SK-N-SH (cell line): ENCODE measurements around the gene EEFSEC. TPM values are rescaled to one million over a fixed set of nuclear protein-coding genes. Genes with fewer than 3 reads are reported as not detected.

ENCODE experiments used
- CTCF ChIA-PET: fragments of 300-600, 350-600 bp; formaldehyde crosslinking; extraction: SDS; loops from one replicate; lab custom pipeline; 2021; lab: Yijun Ruan, JAX
- POLR2A ChIA-PET: fragments of 350-600 bp; sonication (Branson Sonifier 250); formaldehyde crosslinking; extraction: SDS; loops from one replicate; lab custom pipeline; 2020; ENCODE audit warnings: antibody characterized with exemption, inconsistent platforms; lab: Yijun Ruan, JAX
- DNase-seq: peaks from one replicate; pipeline ENCODE4 v3.0.0; 2012
- H2AFZ ChIP-seq: fragments of 200-600 bp; sonication (generic); 2 replicates; pipeline ENCODE4 v1.8.1; 2016; ENCODE audit warnings: antibody characterized with exemption, mild to moderate bottlenecking, low read depth
- H3F3A ChIP-seq: fragments of 200-600 bp; sonication (generic); replicated peaks from 2 replicates; pipeline ENCODE3; 2016; ENCODE audit warnings: antibody characterized with exemption, mild to moderate bottlenecking; ENCODE audit not compliant: insufficient read depth
- H3K27ac ChIP-seq, 2 experiments: fragments of 200-500 bp in 1 of 2; fragments of 200-600 bp in 1 of 2; sonication (Bioruptor generic) in 1 of 2; sonication (generic), shearing (Covaris generic) in 1 of 2; 2 replicates each; pipeline versions ENCODE4 v1.5.1 to v1.6.1; 2014 to 2016; ENCODE audit warnings: low read depth in 2 of 2, inconsistent platforms in 1 of 2, low read length in 1 of 2, mild to moderate bottlenecking in 1 of 2, mixed read lengths in 1 of 2
- H3K27me3 ChIP-seq: fragments of 200-600 bp; sonication (generic), shearing (Covaris generic); 2 replicates; pipeline ENCODE4 v1.6.1; 2016; ENCODE audit warnings: mixed run types; ENCODE audit not compliant: insufficient read depth
- H3K36me3 ChIP-seq, 2 experiments: fragments of 200-500 bp in 1 of 2; fragments of 200-600 bp in 1 of 2; sonication (Bioruptor generic) in 1 of 2; sonication (generic) in 1 of 2; replicated peaks in 1 of 2; 2 replicates each; pipeline versions ENCODE3 to v1.5.1; 2014 to 2016; ENCODE audit warnings: low read length in 1 of 2, mild to moderate bottlenecking in 1 of 2; ENCODE audit not compliant: insufficient read depth in 2 of 2, control insufficient read depth in 1 of 2
- H3K4me1 ChIP-seq, 2 experiments: fragments of 200-500 bp in 1 of 2; fragments of 200-600 bp in 1 of 2; sonication (Bioruptor generic) in 1 of 2; sonication (generic), shearing (Covaris generic) in 1 of 2; 2 replicates each; pipeline versions ENCODE4 v1.5.1 to v1.6.1; 2014 to 2016; ENCODE audit warnings: low read depth in 1 of 2, low read length in 1 of 2, mixed run types in 1 of 2; ENCODE audit not compliant: insufficient read depth in 2 of 2, control insufficient read depth in 1 of 2
- H3K4me2 ChIP-seq: fragments of 200-600 bp; sonication (generic), shearing (Covaris generic); 2 replicates; pipeline ENCODE4 v1.6.1; 2017; ENCODE audit warnings: mixed run types
- H3K4me3 ChIP-seq, 2 experiments: fragments of 200-500 bp in 1 of 2; fragments of 200-600 bp in 1 of 2; sonication (Bioruptor generic) in 1 of 2; sonication (generic), shearing (Covaris generic) in 1 of 2; 2 replicates each; pipeline versions ENCODE4 v1.5.1 to v1.8.1; 2014 to 2016; ENCODE audit warnings: low read depth in 2 of 2, inconsistent platforms in 1 of 2, low read length in 1 of 2, mild to moderate bottlenecking in 1 of 2, mixed read lengths in 1 of 2, moderate library complexity in 1 of 2
- H3K79me2 ChIP-seq: fragments of 200-600 bp; sonication (generic); 2 replicates; pipeline ENCODE4 v1.8.1; 2017; ENCODE audit warnings: mild to moderate bottlenecking; ENCODE audit not compliant: insufficient read depth
- H3K9ac ChIP-seq: fragments of 200-600 bp; sonication (generic); 2 replicates; pipeline ENCODE4 v1.6.1; 2017; ENCODE audit warnings: mixed run types
- H3K9me2 ChIP-seq: fragments of 200-600 bp; sonication (generic); 2 replicates; pipeline ENCODE4 v1.6.1; 2017; ENCODE audit warnings: mixed run types
- H3K9me3 ChIP-seq: fragments of 200-600 bp; sonication (generic); 2 replicates; pipeline ENCODE4 v1.6.1; 2017; ENCODE audit warnings: mixed run types, mild to moderate bottlenecking, moderate library complexity
- H4K20me1 ChIP-seq: fragments of 200-600 bp; sonication (generic); 2 replicates; pipeline ENCODE4 v1.6.1; 2017; ENCODE audit warnings: mild to moderate bottlenecking, mixed run types; ENCODE audit not compliant: insufficient read depth
- FOXJ3 ChIP-seq: sonication (generic); formaldehyde crosslinking; IDR thresholded peaks from 2 replicates; pipeline ENCODE4 v1.5.1; 2020; ENCODE audit warnings: mild to moderate bottlenecking, missing genetic modification reagents
- FOXM1 ChIP-seq: IDR thresholded peaks from 2 replicates; pipeline ENCODE4 v1.4.0; 2012; ENCODE audit warnings: low read depth, mild to moderate bottlenecking
- JUND ChIP-seq: IDR thresholded peaks from 2 replicates; pipeline ENCODE4 v1.4.0; 2012
- MEF2A ChIP-seq: IDR thresholded peaks from 2 replicates; pipeline ENCODE4 v1.4.0; 2012; ENCODE audit warnings: low read depth, borderline replicate concordance
- MXI1 ChIP-seq: IDR thresholded peaks from 2 replicates; pipeline ENCODE4 v1.6.1; 2012; ENCODE audit warnings: mild to moderate bottlenecking, low read depth, low read length, improper control_type of control experiment
- NFIC ChIP-seq: IDR thresholded peaks from 2 replicates; pipeline ENCODE4 v1.4.0; 2012; ENCODE audit warnings: borderline replicate concordance
- RCOR1 ChIP-seq: fragments of 150-350 bp; IDR thresholded peaks from 2 replicates; pipeline ENCODE4 v1.6.1; 2017; ENCODE audit warnings: antibody characterized with exemption, low read length
- RXRA ChIP-seq: IDR thresholded peaks from 2 replicates; pipeline ENCODE4 v1.4.0; 2012; ENCODE audit warnings: low read depth, mild to moderate bottlenecking, borderline replicate concordance
- TEAD4 ChIP-seq: IDR thresholded peaks from 2 replicates; pipeline ENCODE4 v1.4.0; 2012; ENCODE audit warnings: mild to moderate bottlenecking, borderline replicate concordance; ENCODE audit not compliant: insufficient read depth
- YY1 ChIP-seq: IDR thresholded peaks from 2 replicates; pipeline ENCODE4 v1.4.0; 2012; ENCODE audit warnings: low read depth, mild to moderate bottlenecking
- WGBS: methylation state at CpG from one replicate; pipeline ENCODE4 v1.1.6; 2017; ENCODE audit warnings: low lambda C conversion rate; 5-methylcytosine and 5-hydroxymethylcytosine counted together
- polyA plus RNA-seq, 3 experiments: library from polyadenylated mRNA; depleted of rRNA; stranded (reverse); fragments of >200 nt; gene quantifications; 2 replicates each; pipeline ENCODE4 v1.2.3, GENCODE V29; 2012
- TF ChIP-seq, protein P1 (sequence below): IDR thresholded peaks from 2 replicates; pipeline ENCODE4 v1.4.0; 2012; ENCODE audit warnings: low read depth, borderline replicate concordance
- TF ChIP-seq, protein P2 (sequence below): fragments of 200-600 bp; sonication (generic); IDR thresholded peaks from 2 replicates; pipeline ENCODE4 v1.6.1; 2017; ENCODE audit warnings: antibody characterized with exemption, mild to moderate bottlenecking, moderate library complexity
- TF ChIP-seq, protein P3 (sequence below): IDR thresholded peaks from 2 replicates; pipeline ENCODE4 v1.4.0; 2012; ENCODE audit warnings: low read depth, borderline replicate concordance

The EEFSEC gene
- polyA plus RNA-seq, 1 of the 3 experiments (the other 2 are of a cell fraction): 12.4 TPM

- TF ChIP-seq MXI1: no peak
- TF ChIP-seq FOXM1: no peak
- TF ChIP-seq RCOR1: no peak
- TF ChIP-seq, protein P1, sequence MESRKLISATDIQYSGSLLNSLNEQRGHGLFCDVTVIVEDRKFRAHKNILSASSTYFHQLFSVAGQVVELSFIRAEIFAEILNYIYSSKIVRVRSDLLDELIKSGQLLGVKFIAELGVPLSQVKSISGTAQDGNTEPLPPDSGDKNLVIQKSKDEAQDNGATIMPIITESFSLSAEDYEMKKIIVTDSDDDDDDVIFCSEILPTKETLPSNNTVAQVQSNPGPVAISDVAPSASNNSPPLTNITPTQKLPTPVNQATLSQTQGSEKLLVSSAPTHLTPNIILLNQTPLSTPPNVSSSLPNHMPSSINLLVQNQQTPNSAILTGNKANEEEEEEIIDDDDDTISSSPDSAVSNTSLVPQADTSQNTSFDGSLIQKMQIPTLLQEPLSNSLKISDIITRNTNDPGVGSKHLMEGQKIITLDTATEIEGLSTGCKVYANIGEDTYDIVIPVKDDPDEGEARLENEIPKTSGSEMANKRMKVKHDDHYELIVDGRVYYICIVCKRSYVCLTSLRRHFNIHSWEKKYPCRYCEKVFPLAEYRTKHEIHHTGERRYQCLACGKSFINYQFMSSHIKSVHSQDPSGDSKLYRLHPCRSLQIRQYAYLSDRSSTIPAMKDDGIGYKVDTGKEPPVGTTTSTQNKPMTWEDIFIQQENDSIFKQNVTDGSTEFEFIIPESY: no peak
- TF ChIP-seq FOXJ3 (CRISPR knock-in tag): no peak
- TF ChIP-seq, protein P2, sequence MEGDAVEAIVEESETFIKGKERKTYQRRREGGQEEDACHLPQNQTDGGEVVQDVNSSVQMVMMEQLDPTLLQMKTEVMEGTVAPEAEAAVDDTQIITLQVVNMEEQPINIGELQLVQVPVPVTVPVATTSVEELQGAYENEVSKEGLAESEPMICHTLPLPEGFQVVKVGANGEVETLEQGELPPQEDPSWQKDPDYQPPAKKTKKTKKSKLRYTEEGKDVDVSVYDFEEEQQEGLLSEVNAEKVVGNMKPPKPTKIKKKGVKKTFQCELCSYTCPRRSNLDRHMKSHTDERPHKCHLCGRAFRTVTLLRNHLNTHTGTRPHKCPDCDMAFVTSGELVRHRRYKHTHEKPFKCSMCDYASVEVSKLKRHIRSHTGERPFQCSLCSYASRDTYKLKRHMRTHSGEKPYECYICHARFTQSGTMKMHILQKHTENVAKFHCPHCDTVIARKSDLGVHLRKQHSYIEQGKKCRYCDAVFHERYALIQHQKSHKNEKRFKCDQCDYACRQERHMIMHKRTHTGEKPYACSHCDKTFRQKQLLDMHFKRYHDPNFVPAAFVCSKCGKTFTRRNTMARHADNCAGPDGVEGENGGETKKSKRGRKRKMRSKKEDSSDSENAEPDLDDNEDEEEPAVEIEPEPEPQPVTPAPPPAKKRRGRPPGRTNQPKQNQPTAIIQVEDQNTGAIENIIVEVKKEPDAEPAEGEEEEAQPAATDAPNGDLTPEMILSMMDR: no peak
- no peak for TF ChIP-seq TEAD4
- TF ChIP-seq YY1: no peak
- no peak for TF ChIP-seq NFIC
- Histone ChIP-seq H3K9me2 (no peaks in the 10 kb centered on the region), H3K4me3 (no peak overlapping the region), H2AFZ (no peak overlapping the region), H3K79me2 (no peaks in the 10 kb centered on the region), H3K9ac (no peak overlapping the region), H3K4me1 (peaks cover 0 to 70% of the 10 kb centered on the region in 2 experiments; a peak in 2 of 4 replicates), H3K4me2 (no peak overlapping the region), H3K27me3 (no peaks in the 10 kb centered on the region), H3K9me3 (no peaks in the 10 kb centered on the region), H3K36me3 (no peaks in the 10 kb centered on the region), H3F3A (no peaks in the 10 kb centered on the region), H3K27ac (peak overlapping the region in 1 of 2 experiments; percentile 24; a peak in 1 of 4 replicates), H4K20me1 (no peaks in the 10 kb centered on the region)
- peak; percentile 68 for DNase-seq
- ChIA-PET POLR2A (interaction anchor here (0.8 to 2.7 kb wide), 8 partner anchors 8 to 54 kb away, joined by 3 to 11 read pairs (median 3); no protein-coding TSS in a partner anchor), CTCF (interaction anchor here (1.0 to 11.3 kb wide), 6 partner anchors 8 to 260 kb away, joined by 3 to 177 read pairs (median 4); no protein-coding TSS in a partner anchor)
- WGBS: 85% methylated on average over 6 of the region's 10 CpGs
Measured at GRCh38 chr3:128430301-128430700, 277.0 kb downstream of the EEFSEC start.

DNA sequence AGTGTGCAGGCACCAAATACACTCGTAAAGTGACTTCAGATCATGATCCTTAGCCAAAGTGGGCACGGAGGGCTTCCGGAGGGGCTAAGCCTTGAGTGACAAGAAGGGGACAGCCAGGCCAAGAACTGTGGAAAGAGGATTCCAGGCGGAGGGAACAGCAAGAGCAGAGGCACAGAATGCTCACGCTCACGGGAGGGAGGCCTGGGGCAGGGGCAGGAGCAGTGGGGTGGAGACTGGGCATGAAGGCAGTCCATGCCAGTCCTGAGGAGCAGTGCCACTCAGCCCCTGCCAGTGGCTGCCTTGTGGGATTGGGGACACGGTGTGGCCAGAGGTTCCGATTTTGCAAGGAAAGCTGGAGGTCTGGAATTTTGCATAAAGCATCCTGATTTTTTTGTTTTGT is 277.4 kb downstream of the EEFSEC start:
- Histone ChIP-seq H3K4me3 (no peak overlapping the region), H3K36me3 (no peaks in the 10 kb centered on the region), H2AFZ (no peak overlapping the region), H3K4me1 (peaks cover 0 to 70% of the 10 kb centered on the region in 2 experiments; a peak in 2 of 4 replicates), H3K27ac (peak overlapping the region in 1 of 2 experiments; percentile 24; a peak in 1 of 4 replicates), H4K20me1 (no peaks in the 10 kb centered on the region), H3K27me3 (no peaks in the 10 kb centered on the region), H3K9me3 (no peaks in the 10 kb centered on the region), H3K9me2 (no peaks in the 10 kb centered on the region), H3K9ac (no peak overlapping the region), H3K79me2 (no peaks in the 10 kb centered on the region)
- no peak for DNase-seq
- ChIA-PET CTCF (interaction anchor here (1.0 to 11.3 kb wide), 6 partner anchors 8 to 260 kb away, joined by 3 to 177 read pairs (median 4); no protein-coding TSS in a partner anchor), POLR2A (interaction anchor here (0.8 to 2.7 kb wide), 7 partner anchors 8 to 54 kb away, joined by 3 to 11 read pairs (median 3); no protein-coding TSS in a partner anchor)
- WGBS: 71% methylated on average over 6 of the region's 8 CpGs
- TF ChIP-seq, protein P3, sequence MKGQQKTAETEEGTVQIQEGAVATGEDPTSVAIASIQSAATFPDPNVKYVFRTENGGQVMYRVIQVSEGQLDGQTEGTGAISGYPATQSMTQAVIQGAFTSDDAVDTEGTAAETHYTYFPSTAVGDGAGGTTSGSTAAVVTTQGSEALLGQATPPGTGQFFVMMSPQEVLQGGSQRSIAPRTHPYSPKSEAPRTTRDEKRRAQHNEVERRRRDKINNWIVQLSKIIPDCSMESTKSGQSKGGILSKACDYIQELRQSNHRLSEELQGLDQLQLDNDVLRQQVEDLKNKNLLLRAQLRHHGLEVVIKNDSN: no peak
- TF ChIP-seq NFIC: no peak
- no peak for TF ChIP-seq JUND
- no peak for TF ChIP-seq MEF2A
- no peak for TF ChIP-seq RXRA
- TF ChIP-seq, all 33 proteins: peak for 0
- Histone ChIP-seq H3F3A (no peaks in the 10 kb centered on the region), H3K4me2 (no peak overlapping the region)
